Suprapubic skin (tissue), 4 donors: ENCODE measurements around the gene CHST11. TPM values are rescaled to one million over a fixed set of nuclear protein-coding genes. Genes with fewer than 3 reads are reported as not detected.

ENCODE experiments used
- DNase-seq, 2 donors: peaks; one replicate each; pipeline ENCODE4 v3.0.0-alpha.2; 2019; ENCODE audit warnings: low spot score in 2 of 2
- H3K27ac ChIP-seq: fragments of 200-600 bp; sonication (generic); one replicate; pipeline ENCODE4 v1.5.1; 2019
- H3K27me3 ChIP-seq: fragments of 200-600 bp; sonication (generic); one replicate; pipeline ENCODE4 v1.5.1; 2019
- H3K36me3 ChIP-seq: fragments of 200-600 bp; sonication (generic); one replicate; pipeline ENCODE4 v1.5.1; 2019
- H3K4me1 ChIP-seq: fragments of 200-600 bp; sonication (generic); one replicate; pipeline ENCODE4 v1.5.1; 2019
- H3K4me3 ChIP-seq: fragments of 200-600 bp; sonication (generic); one replicate; pipeline ENCODE4 v1.5.1; 2019; ENCODE audit warnings: mild to moderate bottlenecking
- H3K9me3 ChIP-seq: fragments of 200-600 bp; sonication (generic); one replicate; pipeline ENCODE4 v1.5.1; 2019
- CTCF ChIP-seq, 2 donors: fragments of 200-600 bp in 1 of 2; fragments of 450-650 bp in 1 of 2; sonication (generic) in 1 of 2; IDR thresholded peaks; one replicate each; pipeline ENCODE4 v1.5.1; 2016 to 2019; ENCODE audit warnings: antibody characterized with exemption in 2 of 2, mild to moderate bottlenecking in 1 of 2, moderate library complexity in 1 of 2
- EP300 ChIP-seq: sonication (generic); formaldehyde crosslinking; IDR thresholded peaks from one replicate; pipeline ENCODE4 v1.6.1; 2017; ENCODE audit warnings: antibody characterized with exemption
- POLR2A ChIP-seq, 2 donors: fragments of 450-650 bp; IDR thresholded peaks; one replicate each; pipeline ENCODE4 v1.6.1; 2017; ENCODE audit warnings: antibody characterized with exemption in 2 of 2, mild to moderate bottlenecking in 2 of 2, moderate library complexity in 2 of 2
- POLR2AphosphoS5 ChIP-seq, 3 donors: sonication (generic); formaldehyde crosslinking; IDR thresholded peaks; one replicate each; pipeline ENCODE4 v1.6.1; 2017; ENCODE audit warnings: antibody characterized with exemption in 3 of 3
- WGBS: methylation state at CpG from one replicate; pipeline ENCODE4 v1.1.5; 2018; 5-methylcytosine and 5-hydroxymethylcytosine counted together
- total RNA-seq, 4 donors: library from RNA; depleted of rRNA; stranded (reverse); fragments of >200 nt; gene quantifications; one replicate each; pipeline ENCODE4 v1.1.0, GENCODE V29; 2016

The CHST11 gene
- total RNA-seq, 4 donors from 2014 or later, result 1.8 to 5.8 (median 3.8) TPM

- no peak overlapping the region for H3K4me3 ChIP-seq
- TF ChIP-seq EP300 (no peak), CTCF (IDR thresholded peaks at IDR 0.05) (no peak)
- no peak for DNase-seq
- no peaks in the 10 kb centered on the region for H3K9me3 ChIP-seq
- H3K27ac ChIP-seq, result no peak overlapping the region
- no peaks in the 10 kb centered on the region for H3K36me3 ChIP-seq
- peaks cover 11% of the 10 kb centered on the region for H3K27me3 ChIP-seq
- WGBS, result 81% methylated on average over 3 of the region's 3 CpGs
- no peaks in the 10 kb centered on the region for H3K4me1 ChIP-seq
Observed at GRCh38 chr12:104438134-104438533, 18.6 kb upstream of the CHST11 start.

- no peaks in the 10 kb centered on the region for H3K9me3 ChIP-seq
- TF ChIP-seq POLR2A (IDR thresholded peaks at IDR 0.05) (no peak), EP300 (no peak), CTCF (IDR thresholded peaks at IDR 0.05) (no peak), POLR2AphosphoS5 (IDR thresholded peaks at IDR 0.05) (no peak)
- WGBS, result 82% methylated on average over 12 of the region's 12 CpGs
- H3K4me1 ChIP-seq, result no peaks in the 10 kb centered on the region
- no peak overlapping the region for H3K4me3 ChIP-seq
- no peak for DNase-seq
- peaks cover 11% of the 10 kb centered on the region for H3K27me3 ChIP-seq
- no peak overlapping the region for H3K27ac ChIP-seq
- H3K36me3 ChIP-seq, result no peaks in the 10 kb centered on the region
Observed at GRCh38 chr12:104439137-104439536, 17.6 kb upstream of the CHST11 start.

- H3K27ac ChIP-seq, result no peak overlapping the region
- DNase-seq, result no peak
- H3K36me3 ChIP-seq, result no peaks in the 10 kb centered on the region
- no peak overlapping the region for H3K4me3 ChIP-seq
- no peaks in the 10 kb centered on the region for H3K9me3 ChIP-seq
- H3K27me3 ChIP-seq, result no peaks in the 10 kb centered on the region
- H3K4me1 ChIP-seq, result no peaks in the 10 kb centered on the region
- TF ChIP-seq CTCF (IDR thresholded peaks at IDR 0.05), result no peak
- no peak for TF ChIP-seq POLR2A (IDR thresholded peaks at IDR 0.05)
- TF ChIP-seq EP300, result no peak
- TF ChIP-seq POLR2AphosphoS5 (IDR thresholded peaks at IDR 0.05), result no peak
- WGBS, result 77% methylated on average over 1 of the region's 1 CpG
Observed at GRCh38 chr12:104443008-104443407, 13.7 kb upstream of the CHST11 start.

GRCh38 chr12:104446646-104447421 is 9.9 kb upstream of the CHST11 start:
- Histone ChIP-seq H3K27ac (no peak overlapping the region), H3K4me3 (no peak overlapping the region), H3K27me3 (no peaks in the 10 kb centered on the region), H3K4me1 (no peaks in the 10 kb centered on the region), H3K9me3 (no peaks in the 10 kb centered on the region), H3K36me3 (no peaks in the 10 kb centered on the region)
- TF ChIP-seq POLR2A (IDR thresholded peaks at IDR 0.05), result no peak
- TF ChIP-seq POLR2AphosphoS5 (IDR thresholded peaks at IDR 0.05), result no peak
- no peak for TF ChIP-seq CTCF (IDR thresholded peaks at IDR 0.05)
- no peak for TF ChIP-seq EP300
- 95% methylated on average over 5 of the region's 5 CpGs for WGBS
- no peak for DNase-seq

- DNase-seq, result no peak
- H3K36me3 ChIP-seq, result no peaks in the 10 kb centered on the region
- WGBS, result 96% methylated on average over 5 of the region's 5 CpGs
- no peak overlapping the region for H3K4me3 ChIP-seq
- no peaks in the 10 kb centered on the region for H3K4me1 ChIP-seq
- H3K27me3 ChIP-seq, result no peaks in the 10 kb centered on the region
- no peaks in the 10 kb centered on the region for H3K9me3 ChIP-seq
- no peak for TF ChIP-seq POLR2A (IDR thresholded peaks at IDR 0.05)
- TF ChIP-seq CTCF (IDR thresholded peaks at IDR 0.05), result no peak
- no peak for TF ChIP-seq POLR2AphosphoS5 (IDR thresholded peaks at IDR 0.05)
- TF ChIP-seq EP300, result no peak
- H3K27ac ChIP-seq, result no peak overlapping the region
Observed at GRCh38 chr12:104448031-104448430, 8.7 kb upstream of the CHST11 start.
